GM12865 (cell line): Measurements from ENCODE around the gene AHNAK.
"Not testable (repeated sequence)": the region's sequence is repeated elsewhere in the genome, so short reads cannot be mapped to it uniquely, and the experiment has no call there.

ENCODE experiments used
- DNase-seq: peaks from one replicate; pipeline ENCODE4 v3.0.0; 2010; ENCODE audit warnings: low read depth
- H3K4me3 ChIP-seq: 2 replicates; pipeline ENCODE4 v1.5.1; 2011; ENCODE audit warnings: mild to moderate bottlenecking, low read depth, low read length, control low read depth
- CTCF ChIP-seq: IDR thresholded peaks from 2 replicates; pipeline ENCODE4 v1.5.1; 2011; ENCODE audit warnings: low read length, control low read depth, low read depth, inconsistent platforms; ENCODE audit not compliant: insufficient read depth; ENCODE audit errors: missing control alignments

The AHNAK gene

DNA sequence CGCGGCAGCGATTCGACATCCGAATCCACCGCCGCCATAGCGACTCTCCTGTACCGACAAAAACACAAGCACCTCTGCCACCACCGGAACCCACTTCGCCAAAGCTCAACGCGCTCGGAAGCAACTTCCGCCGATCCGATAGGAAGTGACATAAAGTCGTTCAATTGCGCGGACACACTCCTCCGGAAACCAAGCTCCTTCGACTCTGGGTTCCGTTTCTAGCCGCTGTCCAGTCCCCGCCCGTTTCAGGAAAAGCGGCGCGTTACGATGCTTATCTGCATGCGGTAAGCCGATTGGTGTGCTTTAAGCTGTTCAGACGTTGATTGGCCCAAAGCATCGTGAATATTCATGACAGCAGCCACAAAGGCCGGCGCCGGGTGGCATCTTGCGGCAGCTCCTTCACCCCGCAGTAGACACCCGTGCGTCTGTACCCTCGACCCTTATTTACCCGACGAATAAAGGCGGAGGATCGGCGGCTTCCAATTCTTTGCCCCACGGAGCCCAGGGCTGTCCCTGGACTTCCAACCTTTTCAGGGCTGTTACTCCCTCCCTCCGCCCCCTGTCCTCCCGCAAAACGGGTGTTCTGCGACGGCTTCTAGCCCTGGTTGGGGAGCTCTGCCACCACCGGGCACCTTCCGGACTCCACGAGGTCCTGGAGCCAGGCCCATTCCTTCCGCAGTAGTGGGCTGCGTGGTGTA is 45.0 kb upstream of the AHNAK start, which contains the start of gene TUT1:
Gene TUT1, minus strand, starts transcription at position 76 of the 698 bp plus-strand sequence. Its CDS starts 38 bp downstream, at position 38.
- DNase-seq = peak; percentile 99
- peak within 1 kb of the TSS; percentile 69 for H3K4me3 ChIP-seq
- TF ChIP-seq CTCF = no peak

DNA sequence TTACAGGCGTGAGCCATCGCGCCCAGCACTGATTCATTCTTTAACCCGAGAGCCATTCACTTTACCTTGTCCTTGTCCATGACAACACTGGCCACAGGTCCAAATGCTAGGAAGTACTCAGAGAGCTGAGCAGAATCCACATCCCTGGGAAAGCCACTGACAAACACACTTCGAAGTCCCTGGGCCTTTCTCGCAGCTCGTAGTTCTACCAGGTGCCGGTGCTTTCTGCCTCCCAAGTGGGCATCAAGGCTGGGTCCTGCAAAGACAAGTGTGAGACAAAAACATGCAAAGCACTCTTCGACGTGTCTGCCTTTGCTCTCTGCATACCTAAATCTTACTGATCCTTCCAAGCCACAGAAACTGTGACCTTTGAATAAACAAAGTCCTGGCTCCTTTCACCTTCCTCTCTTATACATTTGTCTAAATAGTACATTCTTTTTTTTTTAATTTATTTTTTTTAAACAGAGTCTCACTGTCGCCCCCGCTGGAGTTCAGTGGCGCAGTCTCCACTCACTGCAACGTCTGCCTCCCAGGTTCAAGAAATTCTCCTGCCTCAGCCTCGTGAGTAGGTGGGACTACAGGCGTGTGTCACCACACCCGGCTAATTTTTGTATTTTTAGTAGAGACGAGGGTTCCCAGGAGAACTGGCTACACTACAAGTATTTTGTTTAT is 42.5 kb upstream of the AHNAK start:
- DNase-seq = no peak
- TF ChIP-seq CTCF = peak; percentile 8
- H3K4me3 ChIP-seq = no peak overlapping the region

DNA sequence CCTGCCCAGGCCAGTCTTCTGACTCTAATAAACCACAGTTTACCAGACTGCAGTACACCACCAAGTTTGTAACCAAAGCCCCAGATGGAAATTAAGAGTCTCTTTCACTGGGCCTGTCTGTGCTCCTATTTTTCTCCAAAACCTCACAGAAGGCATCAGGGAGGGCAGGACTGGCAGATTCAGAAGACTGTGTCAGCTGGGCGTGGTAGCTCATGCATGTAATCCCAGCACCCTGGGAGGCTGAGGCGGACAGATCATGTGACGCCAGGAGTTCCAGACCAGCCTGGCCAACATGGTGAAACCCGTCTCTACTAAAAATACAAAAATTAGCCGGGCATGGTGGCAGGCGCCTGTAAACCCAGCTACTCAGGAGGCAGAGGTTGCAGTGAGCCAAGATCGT is 38.8 kb upstream of the AHNAK start:
- not testable (repeated sequence) for H3K4me3 ChIP-seq, DNase-seq

DNA sequence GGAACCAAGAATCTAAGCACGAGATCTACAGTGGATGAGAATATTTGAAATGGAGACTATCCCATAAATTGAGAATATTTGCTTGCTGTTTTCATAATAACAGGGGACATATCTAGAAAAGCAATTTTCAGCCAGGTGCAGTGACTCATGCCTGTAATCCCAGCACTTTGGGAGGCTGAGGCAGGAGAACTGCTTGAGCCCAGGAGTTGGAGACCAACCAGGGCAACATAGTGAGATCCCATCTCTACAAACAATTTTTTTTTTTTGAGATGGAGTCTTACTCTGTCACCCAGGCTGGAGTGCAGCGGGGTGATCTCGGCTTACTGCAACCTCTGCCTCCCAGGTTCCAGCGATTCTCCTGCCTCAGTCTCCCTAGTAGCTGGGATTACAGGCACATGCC is 35.1 kb upstream of the AHNAK start:
- DNase-seq, H3K4me3 ChIP-seq: not testable (repeated sequence)

DNA sequence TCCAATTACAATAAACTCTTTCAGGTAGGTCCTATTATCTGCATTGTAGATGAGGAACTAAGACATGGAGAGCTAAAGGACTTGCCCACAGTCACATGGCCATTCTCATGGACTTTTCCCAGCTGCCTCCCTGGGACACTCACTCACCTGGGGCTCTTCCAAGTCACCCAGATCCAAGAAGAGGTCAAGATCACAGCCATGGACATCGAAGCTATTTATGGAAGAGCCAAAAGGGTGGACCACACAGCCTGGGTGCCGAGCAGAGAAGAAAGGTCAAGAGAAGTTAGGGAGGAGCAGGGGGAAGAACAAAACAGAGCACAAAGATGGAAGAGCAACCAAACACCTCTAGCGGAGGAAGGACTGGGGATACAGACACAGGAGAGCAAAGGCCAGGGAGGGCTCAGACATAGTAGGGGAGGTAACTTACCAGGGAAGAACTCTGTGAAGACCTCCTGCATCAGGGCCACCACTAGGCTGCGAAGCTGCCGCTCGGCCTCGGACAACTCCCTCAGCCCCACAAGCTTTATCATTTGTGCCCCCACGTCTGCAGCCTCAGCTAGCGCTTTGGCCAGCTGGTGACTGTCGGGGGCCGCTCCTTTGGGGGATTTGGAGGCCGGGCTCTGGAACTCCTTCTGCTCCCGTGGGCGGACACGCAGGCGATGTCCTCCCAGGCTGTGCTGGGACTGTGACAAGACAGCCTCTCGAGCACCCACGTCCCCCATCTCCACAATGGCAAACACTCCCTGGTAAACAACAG is 34.5 kb upstream of the AHNAK start:
- no peak overlapping the region for H3K4me3 ChIP-seq
- DNase-seq = no peak
- TF ChIP-seq CTCF = no peak

DNA sequence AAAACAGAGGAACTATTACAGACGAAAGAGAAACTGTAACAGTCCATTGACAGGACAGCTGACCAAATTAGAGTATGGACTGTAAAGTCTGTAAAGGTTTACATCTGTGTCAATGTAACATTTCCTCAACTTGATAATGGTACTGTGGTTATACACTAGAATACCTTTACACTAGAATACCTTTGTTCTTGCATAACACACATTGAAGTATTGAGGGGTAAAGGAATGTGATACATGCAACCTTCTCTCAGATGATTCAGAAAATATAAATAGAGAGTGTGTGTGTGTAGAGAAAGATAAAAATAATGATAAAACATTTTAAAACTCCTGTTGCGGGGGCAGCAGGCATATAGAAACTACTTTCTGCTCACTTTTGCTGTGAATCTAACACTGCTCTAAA is 32.6 kb upstream of the AHNAK start:
- TF ChIP-seq CTCF = no peak
- DNase-seq = no peak
- no peak overlapping the region for H3K4me3 ChIP-seq

- H3K4me3 ChIP-seq = no peak overlapping the region
- DNase-seq = no peak
- TF ChIP-seq CTCF = no peak
Measured at GRCh38 chr11:62578541-62578940, 31.9 kb upstream of the AHNAK start.
